ENCODE data around the gene RNU5D-1. TPM values are rescaled to one million over a fixed set of nuclear protein-coding genes. Genes with fewer than 3 reads are reported as not detected.
"Not testable (repeated sequence)": the region's sequence is repeated elsewhere in the genome, so short reads cannot be mapped to it uniquely, and the experiment has no call there.

Gene RNU5D-1
- total RNA-seq, 2 experiments from 2014 or later, result not detected

- DNase-seq (no peak), ATAC-seq (no peak)
- Mint-ChIP-seq H3K4me1 (peaks cover 15% of the 10 kb centered on the region), H3K27ac (peak overlapping the region; percentile 63), H3K27me3 (no peaks in the 10 kb centered on the region), H3K36me3 (peaks cover 75% of the 10 kb centered on the region), H3K4me3 (no peak overlapping the region), H3K9me3 (ENCODE audit: low read depth) (no peaks in the 10 kb centered on the region)
- CTCF ChIA-PET, result no interaction called here
These were observed 26.4 kb upstream of the RNU5D-1 start for GRCh38 chr1:44757420-44757819.

- Mint-ChIP-seq H3K36me3 (peaks cover 49% of the 10 kb centered on the region), H3K27ac (no peak overlapping the region), H3K9me3 (ENCODE audit: low read depth) (no peaks in the 10 kb centered on the region), H3K4me1 (peaks cover 28% of the 10 kb centered on the region), H3K27me3 (no peaks in the 10 kb centered on the region), H3K4me3 (no peak overlapping the region)
- DNase-seq, result no peak
- CTCF ChIA-PET, result interaction anchor here (1.8 to 2.0 kb wide), 2 partner anchors 11 to 17 kb away, joined by 4 to 7 read pairs; partner anchors contain the start of gene RNU5D-1
- no peak for ATAC-seq
These were observed 16.9 kb upstream of the RNU5D-1 start for GRCh38 chr1:44747878-44748277.

- ATAC-seq, result no peak
- CTCF ChIA-PET, result interaction anchor here (0.7 to 2.6 kb wide), 5 partner anchors 12 to 57 kb away, joined by 3 to 11 read pairs (median 3); partner anchors contain the start of genes PLK3, RNU5D-1 and RPS8
- no peaks in the 10 kb centered on the region for H3K27me3 Mint-ChIP-seq
- no peak for DNase-seq
- peaks cover 46% of the 10 kb centered on the region for H3K36me3 Mint-ChIP-seq
- H3K27ac Mint-ChIP-seq, result peak overlapping the region; percentile 21
- H3K4me3 Mint-ChIP-seq, result peak overlapping the region; percentile 29
- H3K9me3 Mint-ChIP-seq (ENCODE audit: low read depth), result no peaks in the 10 kb centered on the region
- H3K4me1 Mint-ChIP-seq, result peaks cover 52% of the 10 kb centered on the region
These were observed 12.2 kb upstream of the RNU5D-1 start for GRCh38 chr1:44743211-44743610.

GRCh38 chr1:44740179-44740617 is 9.2 kb upstream of the RNU5D-1 start:
- ATAC-seq (no peak), DNase-seq (no peak)
- H3K9me3 Mint-ChIP-seq (ENCODE audit: low read depth), result no peaks in the 10 kb centered on the region
- peak overlapping the region; percentile 96 for H3K4me3 Mint-ChIP-seq
- peaks cover 37% of the 10 kb centered on the region for H3K4me1 Mint-ChIP-seq
- CTCF ChIA-PET, result interaction anchor here (1.1 kb wide), 1 partner anchor 35 kb away, joined by 3 read pairs; the partner anchor contains the start of gene RPS8
- H3K27me3 Mint-ChIP-seq, result no peaks in the 10 kb centered on the region
- H3K27ac Mint-ChIP-seq, result peak overlapping the region; percentile 92
- peaks cover 28% of the 10 kb centered on the region for H3K36me3 Mint-ChIP-seq

- Mint-ChIP-seq H3K27me3 (no peaks in the 10 kb centered on the region), H3K36me3 (peaks cover 26% of the 10 kb centered on the region), H3K4me3 (peak within 1 kb of the TSS; percentile 96), H3K9me3 (ENCODE audit: low read depth) (no peaks in the 10 kb centered on the region), H3K27ac (peak within 1 kb of the TSS; percentile 92), H3K4me1 (peaks cover 35% of the 10 kb centered on the region)
- DNase-seq (peak; percentile 99), ATAC-seq (peak; percentile 99)
- CTCF ChIA-PET, result interaction anchor here (1.1 kb wide), 1 partner anchor 36 kb away, joined by 3 read pairs; the partner anchor contains the start of gene RPS8
These were observed 8.6 kb upstream of the RNU5D-1 start, which contains the start of gene KIF2C for GRCh38 chr1:44739307-44740178. TSS of gene KIF2C (plus strand) at chr1:44739837. CDS start at chr1:44739933, 96 bp downstream.

GRCh38 chr1:44738953-44739306 is 8.0 kb upstream of the RNU5D-1 start:
- H3K27me3 Mint-ChIP-seq; ATAC-seq; CTCF ChIA-PET; H3K9me3 Mint-ChIP-seq (ENCODE audit: low read depth); DNase-seq: not testable (repeated sequence)
- Mint-ChIP-seq H3K36me3 (peaks cover 23% of the 10 kb centered on the region), H3K4me1 (peaks cover 31% of the 10 kb centered on the region), H3K4me3 (peak overlapping the region; percentile 96), H3K27ac (peak overlapping the region; percentile 92)

- H3K36me3 Mint-ChIP-seq, result peaks cover 8% of the 10 kb centered on the region
- CTCF ChIA-PET, result interaction anchor here (0.9 to 1.6 kb wide), 3 partner anchors 10 to 85 kb away, joined by 3 to 5 read pairs (median 3); no protein-coding TSS in a partner anchor
- no peak overlapping the region for H3K4me3 Mint-ChIP-seq
- H3K27me3 Mint-ChIP-seq, result no peaks in the 10 kb centered on the region
- no peak for DNase-seq
- H3K27ac Mint-ChIP-seq, result no peak overlapping the region
- ATAC-seq, result no peak
- peaks cover 24% of the 10 kb centered on the region for H3K4me1 Mint-ChIP-seq
- no peaks in the 10 kb centered on the region for H3K9me3 Mint-ChIP-seq (ENCODE audit: low read depth)
These were observed 5.0 kb upstream of the RNU5D-1 start for GRCh38 chr1:44735992-44736391.

GRCh38 chr1:44733784-44734183 is 2.8 kb upstream of the RNU5D-1 start:
- Mint-ChIP-seq H3K27ac (no peak overlapping the region), H3K9me3 (ENCODE audit: low read depth) (no peaks in the 10 kb centered on the region), H3K4me1 (peaks cover 23% of the 10 kb centered on the region), H3K4me3 (no peak overlapping the region), H3K27me3 (no peaks in the 10 kb centered on the region), H3K36me3 (no peaks in the 10 kb centered on the region)
- CTCF ChIA-PET, result interaction anchor here (0.9 to 7.7 kb wide), 4 partner anchors 12 to 60 kb away, joined by 3 to 60 read pairs (median 54); partner anchors contain the start of gene BEST4
- ATAC-seq (no peak), DNase-seq (no peak)

- ATAC-seq, result no peak
- H3K36me3 Mint-ChIP-seq, result no peaks in the 10 kb centered on the region
- H3K27ac Mint-ChIP-seq, result no peak overlapping the region
- no peaks in the 10 kb centered on the region for H3K27me3 Mint-ChIP-seq
- no peak overlapping the region for H3K4me3 Mint-ChIP-seq
- H3K4me1 Mint-ChIP-seq, result peaks cover 23% of the 10 kb centered on the region
- CTCF ChIA-PET, result interaction anchor here (2.0 to 7.7 kb wide), 4 partner anchors 12 to 278 kb away, joined by 7 to 60 read pairs (median 54); partner anchors contain the start of genes BEST4, HECTD3 and UROD
- DNase-seq, result no peak
- H3K9me3 Mint-ChIP-seq (ENCODE audit: low read depth), result no peaks in the 10 kb centered on the region
These were observed 2.4 kb upstream of the RNU5D-1 start for GRCh38 chr1:44733365-44733764.

- H3K4me1 Mint-ChIP-seq, result peaks cover 60% of the 10 kb centered on the region
- no peaks in the 10 kb centered on the region for H3K36me3 Mint-ChIP-seq
- H3K4me3 Mint-ChIP-seq, result peak overlapping the region; percentile 29
- H3K27ac Mint-ChIP-seq, result peak overlapping the region; percentile 56
- CTCF ChIA-PET, result interaction anchor here (0.8 to 1.2 kb wide), 2 partner anchors 10 to 61 kb away, joined by 3 read pairs; no protein-coding TSS in a partner anchor
- DNase-seq (no peak), ATAC-seq (no peak)
- H3K9me3 Mint-ChIP-seq (ENCODE audit: low read depth), result no peaks in the 10 kb centered on the region
- H3K27me3 Mint-ChIP-seq, result no peaks in the 10 kb centered on the region
These were observed 5.8 kb downstream of the RNU5D-1 start for GRCh38 chr1:44724955-44725698.

GRCh38 chr1:44724296-44724954 is 6.5 kb downstream of the RNU5D-1 start:
- H3K27ac Mint-ChIP-seq, result peak overlapping the region; percentile 27

GRCh38 chr1:44723496-44724295 is 7.3 kb downstream of the RNU5D-1 start:
- ATAC-seq, result no peak

More at GRCh38 chr1:44724296-44724954, 6.5 kb downstream of the RNU5D-1 start:
- ATAC-seq, result no peak
- Mint-ChIP-seq H3K9me3 (ENCODE audit: low read depth) (no peaks in the 10 kb centered on the region), H3K4me1 (peaks cover 62% of the 10 kb centered on the region), H3K27me3 (no peaks in the 10 kb centered on the region), H3K36me3 (no peaks in the 10 kb centered on the region), H3K4me3 (peak overlapping the region; percentile 29)
- CTCF ChIA-PET, result interaction anchor here (1.2 kb wide), 1 partner anchor 62 kb away, joined by 3 read pairs; no protein-coding TSS in a partner anchor
- no peak for DNase-seq

More at GRCh38 chr1:44723496-44724295, 7.3 kb downstream of the RNU5D-1 start:
- Mint-ChIP-seq H3K36me3 (no peaks in the 10 kb centered on the region), H3K4me1 (peaks cover 62% of the 10 kb centered on the region), H3K9me3 (ENCODE audit: low read depth) (no peaks in the 10 kb centered on the region), H3K27me3 (no peaks in the 10 kb centered on the region), H3K27ac (peak overlapping the region; percentile 82), H3K4me3 (peak overlapping the region; percentile 50)
- DNase-seq, result peak; percentile 51
- CTCF ChIA-PET, result interaction anchor here (0.9 to 3.2 kb wide), 4 partner anchors 8 to 61 kb away, joined by 4 to 56 read pairs (median 9); partner anchors contain the start of gene RNU5D-1

Data from activated CD8-positive, alpha-beta memory T cell treated with anti-CD3 and anti-CD28 coated beads, Interleukin-2, amount 10 ng/mL, durations not matched to agents 7 days and 5 days (primary cell).